IPS-20b (cell line): ENCODE measurements around the gene PI4KA.
"Not testable (repeated sequence)": the region's sequence is repeated elsewhere in the genome, so short reads cannot be mapped to it uniquely, and the experiment has no call there.

Source experiments
- H3K27ac ChIP-seq: one replicate; pipeline ENCODE4 v1.5.1; 2013; ENCODE audit warnings: low read length
- H3K27me3 ChIP-seq: 2 replicates; pipeline ENCODE4 v1.6.1; 2013; ENCODE audit warnings: mild to moderate bottlenecking, low read length, inconsistent platforms; ENCODE audit not compliant: insufficient read depth
- H3K36me3 ChIP-seq: 2 replicates; pipeline ENCODE4 v1.6.1; 2013; ENCODE audit warnings: low read depth, mild to moderate bottlenecking, inconsistent platforms, low read length, moderate library complexity; ENCODE audit not compliant: insufficient read depth
- H3K4me1 ChIP-seq: 2 replicates; pipeline ENCODE4 v1.6.1; 2013; ENCODE audit warnings: mild to moderate bottlenecking, control low read depth, inconsistent platforms, low read length, moderate library complexity; ENCODE audit not compliant: insufficient read depth
- H3K4me3 ChIP-seq: 2 replicates; pipeline ENCODE4 v1.5.1; 2013; ENCODE audit warnings: mild to moderate bottlenecking, low read length, inconsistent platforms
- H3K9ac ChIP-seq: 2 replicates; pipeline ENCODE4 v1.6.1; 2013; ENCODE audit warnings: low read depth, mild to moderate bottlenecking, inconsistent platforms, low read length, moderate library complexity
- H3K9me3 ChIP-seq: 2 replicates; pipeline ENCODE4 v1.6.1; 2013; ENCODE audit warnings: mild to moderate bottlenecking, low read depth, low read length, inconsistent platforms; ENCODE audit not compliant: insufficient read depth

PI4KA gene

GRCh38 chr22:20839837-20840645 lies 18.6 kb downstream of the PI4KA start:
- no peaks in the 10 kb centered on the region for H3K9me3 ChIP-seq
- no peak overlapping the region for H3K27ac ChIP-seq
- H3K27me3 ChIP-seq: no peaks in the 10 kb centered on the region
- no peak overlapping the region for H3K4me3 ChIP-seq
- H3K36me3 ChIP-seq: no peaks in the 10 kb centered on the region
- peaks cover 16% of the 10 kb centered on the region for H3K4me1 ChIP-seq
- no peak overlapping the region for H3K9ac ChIP-seq

- H3K4me3 ChIP-seq: not testable (repeated sequence)
These were observed 19.3 kb downstream of the PI4KA start for GRCh38 chr22:20839354-20839753.

GRCh38 chr22:20836987-20837823 lies 21.4 kb downstream of the PI4KA start:
- H3K27ac ChIP-seq: no peak overlapping the region
- no peak overlapping the region for H3K4me3 ChIP-seq
- H3K9ac ChIP-seq: no peak overlapping the region
- H3K36me3 ChIP-seq: peaks cover 6% of the 10 kb centered on the region
- no peaks in the 10 kb centered on the region for H3K9me3 ChIP-seq
- peaks cover 16% of the 10 kb centered on the region for H3K4me1 ChIP-seq
- H3K27me3 ChIP-seq: no peaks in the 10 kb centered on the region

More at GRCh38 chr22:20839354-20839753, 19.3 kb downstream of the PI4KA start:
- not testable (repeated sequence) for H3K9ac ChIP-seq, H3K9me3 ChIP-seq, H3K27me3 ChIP-seq, H3K27ac ChIP-seq, H3K36me3 ChIP-seq
- H3K4me1 ChIP-seq: peaks cover 16% of the 10 kb centered on the region

GRCh38 chr22:20834725-20835124 lies 23.9 kb downstream of the PI4KA start:
- Histone ChIP-seq H3K4me1 (no peaks in the 10 kb centered on the region), H3K27me3 (no peaks in the 10 kb centered on the region), H3K4me3 (no peak overlapping the region), H3K27ac (no peak overlapping the region), H3K9ac (no peak overlapping the region), H3K36me3 (peaks cover 6% of the 10 kb centered on the region), H3K9me3 (no peaks in the 10 kb centered on the region)

- no peak overlapping the region for H3K4me3 ChIP-seq
- no peak overlapping the region for H3K27ac ChIP-seq
- peaks cover 6% of the 10 kb centered on the region for H3K36me3 ChIP-seq
- no peaks in the 10 kb centered on the region for H3K4me1 ChIP-seq
- no peak overlapping the region for H3K9ac ChIP-seq
- H3K27me3 ChIP-seq: no peaks in the 10 kb centered on the region
- no peaks in the 10 kb centered on the region for H3K9me3 ChIP-seq
These were observed 24.4 kb downstream of the PI4KA start for GRCh38 chr22:20834206-20834605.

- H3K27ac ChIP-seq: no peak overlapping the region
- no peak overlapping the region for H3K9ac ChIP-seq
- no peaks in the 10 kb centered on the region for H3K4me1 ChIP-seq
- H3K9me3 ChIP-seq: no peaks in the 10 kb centered on the region
- peaks cover 6% of the 10 kb centered on the region for H3K36me3 ChIP-seq
- H3K27me3 ChIP-seq: no peaks in the 10 kb centered on the region
- no peak overlapping the region for H3K4me3 ChIP-seq
These were observed 25.4 kb downstream of the PI4KA start for GRCh38 chr22:20833225-20833665.

GRCh38 chr22:20829491-20830134 lies 29.0 kb downstream of the PI4KA start:
- Histone ChIP-seq H3K36me3 (peaks cover 6% of the 10 kb centered on the region), H3K4me3 (no peak overlapping the region), H3K4me1 (no peaks in the 10 kb centered on the region), H3K9ac (no peak overlapping the region), H3K27me3 (no peaks in the 10 kb centered on the region), H3K27ac (no peak overlapping the region), H3K9me3 (no peaks in the 10 kb centered on the region)

GRCh38 chr22:20826373-20827152 lies 32.0 kb downstream of the PI4KA start:
- not testable (repeated sequence) for H3K4me3 ChIP-seq, H3K9ac ChIP-seq, H3K27ac ChIP-seq, H3K27me3 ChIP-seq, H3K36me3 ChIP-seq, H3K9me3 ChIP-seq, H3K4me1 ChIP-seq

- H3K27ac ChIP-seq: no peak overlapping the region
- no peaks in the 10 kb centered on the region for H3K27me3 ChIP-seq
- no peaks in the 10 kb centered on the region for H3K9me3 ChIP-seq
- H3K9ac ChIP-seq: no peak overlapping the region
- H3K4me1 ChIP-seq: no peaks in the 10 kb centered on the region
- H3K36me3 ChIP-seq: no peaks in the 10 kb centered on the region
- no peak overlapping the region for H3K4me3 ChIP-seq
These were observed 33.0 kb downstream of the PI4KA start for GRCh38 chr22:20825624-20826023.

- H3K4me3 ChIP-seq, H3K36me3 ChIP-seq, H3K9me3 ChIP-seq, H3K27ac ChIP-seq, H3K27me3 ChIP-seq, H3K4me1 ChIP-seq, H3K9ac ChIP-seq: not testable (repeated sequence)
These were observed 33.4 kb downstream of the PI4KA start for GRCh38 chr22:20825216-20825615.

GRCh38 chr22:20823264-20823663 lies 35.3 kb downstream of the PI4KA start:
- Histone ChIP-seq H3K27me3 (no peaks in the 10 kb centered on the region), H3K36me3 (peaks cover 13% of the 10 kb centered on the region), H3K9ac (no peak overlapping the region)

More at GRCh38 chr22:20823264-20823663, 35.3 kb downstream of the PI4KA start:
- H3K4me1 ChIP-seq: no peaks in the 10 kb centered on the region
- no peaks in the 10 kb centered on the region for H3K9me3 ChIP-seq
- no peak overlapping the region for H3K27ac ChIP-seq
- H3K4me3 ChIP-seq: no peak overlapping the region
